Astrocyte of the cerebellum (primary cell): ENCODE results near the gene OFD1.

ENCODE experiments used
- DNase-seq: peaks from one replicate; pipeline ENCODE4 v3.0.0-alpha.2; 2011; ENCODE audit warnings: low read depth
- H3K4me3 ChIP-seq: 2 replicates; pipeline ENCODE4 v1.5.1; 2011; ENCODE audit warnings: mild to moderate bottlenecking, low read depth, low read length, moderate library complexity
- in situ Hi-C: cut with HindIII; loops from 2 replicates; pipeline ENCODE4 v1.10.0; 2017; ENCODE audit warnings: low sequenced_read_pairs
- TF ChIP-seq, protein P1 (sequence below): IDR thresholded peaks from 2 replicates; pipeline ENCODE4 v1.5.1; 2012; ENCODE audit warnings: low read length, low read depth, moderate library complexity, mild to moderate bottlenecking; ENCODE audit errors: missing control alignments

Gene OFD1

GRCh38 chrX:13702111-13702789, 32.3 kb upstream of the OFD1 start:
- no peak overlapping the region for H3K4me3 ChIP-seq
- TF ChIP-seq, protein P1, sequence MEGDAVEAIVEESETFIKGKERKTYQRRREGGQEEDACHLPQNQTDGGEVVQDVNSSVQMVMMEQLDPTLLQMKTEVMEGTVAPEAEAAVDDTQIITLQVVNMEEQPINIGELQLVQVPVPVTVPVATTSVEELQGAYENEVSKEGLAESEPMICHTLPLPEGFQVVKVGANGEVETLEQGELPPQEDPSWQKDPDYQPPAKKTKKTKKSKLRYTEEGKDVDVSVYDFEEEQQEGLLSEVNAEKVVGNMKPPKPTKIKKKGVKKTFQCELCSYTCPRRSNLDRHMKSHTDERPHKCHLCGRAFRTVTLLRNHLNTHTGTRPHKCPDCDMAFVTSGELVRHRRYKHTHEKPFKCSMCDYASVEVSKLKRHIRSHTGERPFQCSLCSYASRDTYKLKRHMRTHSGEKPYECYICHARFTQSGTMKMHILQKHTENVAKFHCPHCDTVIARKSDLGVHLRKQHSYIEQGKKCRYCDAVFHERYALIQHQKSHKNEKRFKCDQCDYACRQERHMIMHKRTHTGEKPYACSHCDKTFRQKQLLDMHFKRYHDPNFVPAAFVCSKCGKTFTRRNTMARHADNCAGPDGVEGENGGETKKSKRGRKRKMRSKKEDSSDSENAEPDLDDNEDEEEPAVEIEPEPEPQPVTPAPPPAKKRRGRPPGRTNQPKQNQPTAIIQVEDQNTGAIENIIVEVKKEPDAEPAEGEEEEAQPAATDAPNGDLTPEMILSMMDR: no peak
- in situ Hi-C loops: no loop called here
- no peak for DNase-seq

GRCh38 chrX:13703135-13703534, 31.4 kb upstream of the OFD1 start:
- TF ChIP-seq, protein P1: no peak
- no peak overlapping the region for H3K4me3 ChIP-seq
- DNase-seq: no peak
- in situ Hi-C loops: no loop called here

- in situ Hi-C loops: no loop called here
- TF ChIP-seq, protein P1: no peak
- DNase-seq: no peak
- H3K4me3 ChIP-seq: no peak overlapping the region
These were observed 31.0 kb upstream of the OFD1 start for GRCh38 chrX:13703589-13703988.

DNA sequence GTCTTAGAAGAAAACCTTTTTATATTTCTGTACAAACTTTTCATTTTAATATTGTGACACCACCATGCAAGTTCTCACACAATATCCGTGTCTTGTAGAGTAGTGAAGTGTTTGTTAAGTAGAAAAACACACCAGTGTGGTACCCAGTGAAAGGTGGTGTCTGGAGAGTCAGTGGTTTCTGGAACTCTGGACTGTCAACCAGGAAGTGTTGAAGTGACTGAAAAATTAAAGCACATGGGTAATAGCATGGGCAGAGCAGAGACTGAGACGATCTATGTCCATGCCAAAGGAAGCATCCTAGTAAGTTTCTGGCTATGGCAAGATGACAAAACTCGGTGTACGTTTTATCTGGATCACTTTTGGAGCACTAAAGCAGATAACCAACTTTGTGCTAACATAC, 23.4 kb upstream of the OFD1 start:
- no peak for DNase-seq
- TF ChIP-seq, protein P1: no peak
- H3K4me3 ChIP-seq: no peak overlapping the region
- in situ Hi-C loops: no loop called here

- H3K4me3 ChIP-seq: no peak overlapping the region
- in situ Hi-C loops: no loop called here
- no peak for DNase-seq
- TF ChIP-seq, protein P1: no peak
These were observed 18.1 kb upstream of the OFD1 start for GRCh38 chrX:13716455-13716854.

DNA sequence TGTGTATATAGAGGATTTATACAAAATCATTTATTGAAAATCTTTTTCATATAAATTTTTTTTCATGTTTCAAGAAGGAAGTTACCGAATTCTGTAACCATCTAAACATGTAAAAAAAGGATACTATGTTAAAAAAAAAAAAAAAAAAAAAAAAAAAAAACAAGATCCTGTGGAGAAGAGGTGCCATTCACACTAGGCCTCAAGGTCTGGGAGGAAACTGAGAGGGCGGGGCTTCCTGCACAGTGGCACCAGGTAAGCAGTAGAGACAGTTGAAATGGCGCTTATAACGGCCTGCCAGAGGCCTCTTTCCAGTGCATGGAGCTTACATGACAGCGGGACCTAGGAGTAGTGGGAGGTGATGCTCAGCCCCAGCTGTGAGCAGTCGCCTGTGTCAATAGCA, 17.6 kb upstream of the OFD1 start:
- TF ChIP-seq, protein P1: no peak
- H3K4me3 ChIP-seq: no peak overlapping the region
- no peak for DNase-seq

More for the DNA sequence above, 17.6 kb upstream of the OFD1 start:
- in situ Hi-C loops: no loop called here
